OCI-M2 (cell line): ENCODE measurements around the gene RNF223.
"Not testable (repeated sequence)": the region's sequence is repeated elsewhere in the genome, so short reads cannot be mapped to it uniquely, and the experiment has no call there.

Experiments used
- DNase-seq: peaks from one replicate; lab custom pipeline; 2025; ENCODE audit not compliant: unreplicated experiment; lab: John Stamatoyannopoulos, UW

Gene RNF223

DNA sequence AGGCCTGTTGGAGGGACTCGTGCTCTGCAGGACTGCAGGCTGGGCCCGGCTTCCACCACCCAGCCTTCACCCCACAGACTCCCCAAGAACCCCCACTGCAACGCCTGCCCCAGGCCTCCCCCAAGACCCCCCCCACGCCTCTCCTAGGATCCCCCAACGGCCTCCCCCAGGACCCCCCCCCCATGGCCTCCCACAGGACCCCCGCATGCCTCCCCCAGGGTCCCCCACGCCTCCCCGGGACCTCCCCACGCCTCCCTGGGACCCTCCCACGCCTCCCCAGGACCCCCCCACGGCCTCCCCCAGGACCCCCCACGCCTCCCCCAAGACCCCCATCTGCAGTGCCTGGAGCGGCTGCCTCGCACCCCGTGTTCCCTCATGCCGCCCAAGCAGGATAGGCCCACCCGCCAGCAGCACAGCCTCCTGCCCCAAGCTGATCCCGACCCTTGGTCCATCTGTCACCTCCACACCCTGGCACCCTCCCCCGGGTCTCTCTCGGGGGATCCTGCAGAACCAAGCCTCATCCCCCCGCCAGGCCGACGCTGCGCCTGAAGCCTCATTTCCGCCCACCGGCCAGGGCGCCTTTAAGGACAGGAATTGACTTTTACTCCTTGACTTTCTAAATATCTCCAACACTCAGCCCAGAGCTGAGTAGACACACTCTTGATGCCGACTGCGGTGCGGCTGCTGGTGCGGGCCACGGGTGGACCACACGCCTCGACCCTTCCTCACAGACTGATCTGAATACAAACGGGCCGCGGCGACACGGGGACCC lies 14.1 kb upstream of the RNF223 start:
- DNase-seq: no peak

DNA sequence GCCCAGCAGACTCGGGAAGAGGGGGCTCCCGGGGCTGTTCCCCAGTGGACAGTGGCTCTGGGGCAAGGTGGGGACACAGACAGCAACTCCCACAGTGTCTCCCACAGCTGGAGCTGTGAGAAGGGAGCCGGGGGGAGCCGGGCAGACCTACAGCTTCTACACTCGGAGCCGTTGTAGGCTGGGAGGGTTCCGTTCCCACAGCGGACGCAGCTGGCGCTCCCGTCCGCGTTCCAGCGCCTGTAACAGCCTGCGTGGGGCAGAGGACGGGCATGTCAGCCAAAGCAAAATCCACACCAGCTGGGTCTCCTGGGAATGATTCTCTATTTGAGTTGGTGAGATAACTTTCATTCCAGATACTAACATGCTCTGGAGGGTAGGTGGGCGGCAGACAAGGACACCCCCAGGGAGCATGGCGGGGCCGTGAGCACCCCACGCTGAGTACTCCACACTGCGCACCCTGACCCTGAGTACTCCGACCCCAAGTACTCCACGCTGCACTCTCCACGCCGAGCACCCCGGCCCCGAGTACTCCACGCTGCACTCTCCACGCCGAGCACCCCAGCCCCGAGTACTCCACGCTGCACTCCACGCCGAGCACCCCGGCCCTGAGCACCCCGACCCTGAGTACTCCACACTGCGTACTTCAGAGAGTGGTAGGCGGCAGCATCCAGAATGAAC lies 13.4 kb upstream of the RNF223 start:
- no peak for DNase-seq

DNA sequence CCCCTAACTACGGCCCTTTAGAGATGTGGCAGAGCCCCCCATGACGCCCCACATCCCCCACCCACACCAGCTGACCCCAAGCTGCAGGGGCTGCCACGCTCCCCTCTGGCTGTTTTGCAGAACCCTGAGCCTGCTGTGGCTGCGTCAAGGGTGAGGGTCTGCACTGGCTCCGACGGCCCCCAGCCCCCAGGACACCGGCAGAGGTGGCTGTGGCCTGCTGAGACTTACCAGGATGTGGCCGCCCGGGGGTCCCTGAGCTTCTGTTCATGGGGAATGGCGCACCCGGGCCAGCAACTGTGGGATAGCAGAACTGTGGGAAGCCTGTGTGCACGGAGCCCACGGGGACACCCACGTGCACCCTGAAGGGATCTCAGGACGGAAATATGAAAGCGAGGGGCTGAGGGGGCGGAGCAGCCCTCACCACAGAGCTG lies 12.8 kb upstream of the RNF223 start:
- no peak for DNase-seq

DNA sequence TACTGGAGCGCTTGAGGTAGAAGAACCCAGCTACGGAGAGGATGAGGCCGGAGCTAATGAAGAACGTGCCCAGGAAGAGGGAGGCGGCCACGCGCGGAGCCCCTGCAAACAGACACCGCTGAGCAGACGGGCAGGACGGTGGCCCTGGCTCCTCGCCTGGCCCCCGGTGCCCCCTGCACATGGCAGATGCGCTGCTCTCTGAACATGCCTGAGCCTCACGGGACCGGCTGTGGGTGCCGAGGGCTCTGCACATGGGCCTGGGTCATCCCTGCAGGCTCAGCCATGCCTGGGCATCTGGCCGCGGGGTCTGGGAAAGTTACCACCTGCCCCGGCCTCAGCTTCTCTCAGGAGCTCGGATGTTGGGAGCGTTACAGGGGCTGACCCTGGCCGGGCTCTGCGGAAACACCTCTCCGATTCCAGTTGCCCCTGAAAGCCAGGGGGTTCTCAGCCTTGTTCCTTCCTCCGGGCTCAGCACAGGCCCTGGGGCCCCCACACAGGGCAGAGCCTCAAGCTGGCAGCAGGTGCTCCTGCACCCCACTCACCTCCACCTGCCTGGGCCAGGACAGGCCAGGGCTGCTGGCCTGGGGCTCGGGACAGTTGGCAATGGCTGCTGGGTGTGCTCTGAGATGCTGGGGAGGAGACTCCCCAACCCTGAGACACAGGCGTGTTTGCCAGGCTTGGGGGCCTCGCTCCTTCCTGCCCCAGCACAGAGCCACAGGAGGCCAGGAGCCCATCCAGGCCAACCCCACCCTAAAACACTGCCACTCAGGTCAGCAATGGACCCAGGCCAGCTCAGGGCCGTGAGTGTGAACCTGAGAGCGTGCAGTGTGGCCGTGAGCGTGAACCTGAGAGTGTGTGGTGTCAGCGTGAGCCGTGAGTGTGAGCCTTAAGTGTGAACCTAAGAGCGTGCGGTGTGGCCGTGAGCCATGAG lies 12.1 kb upstream of the RNF223 start:
- no peak for DNase-seq

DNA sequence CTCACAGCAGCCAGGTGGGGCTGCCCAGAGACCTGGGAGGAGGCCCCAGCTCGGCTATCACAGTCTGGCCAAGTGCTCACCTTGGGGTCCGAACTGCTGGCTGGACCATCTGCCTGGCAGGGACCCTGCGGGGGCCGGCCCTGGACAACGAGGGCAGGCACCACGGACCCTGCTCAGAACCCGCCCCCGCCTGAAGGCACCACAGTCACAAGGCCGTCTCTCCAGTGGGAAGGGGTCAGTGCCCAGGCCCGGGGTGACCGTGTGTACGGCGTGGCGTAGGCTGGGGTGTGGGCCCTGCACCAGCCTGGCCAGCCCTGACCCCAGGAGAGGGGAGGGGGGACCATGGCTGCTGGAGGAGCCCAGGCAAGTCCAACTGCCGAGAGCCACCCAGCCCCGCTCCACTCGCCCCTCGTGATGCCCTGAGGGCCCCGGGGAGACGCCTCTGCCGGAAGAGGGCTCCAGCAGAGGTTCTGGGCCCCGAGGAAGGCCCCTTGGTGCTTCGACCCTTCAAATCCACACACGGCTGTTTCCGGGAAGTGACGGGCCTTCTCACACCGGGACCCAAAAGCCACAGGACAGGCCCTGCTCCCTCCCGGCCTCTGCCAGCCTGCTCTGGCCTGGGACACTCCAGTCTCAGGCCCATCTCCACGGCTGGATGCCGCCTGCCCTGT lies 11.2 kb upstream of the RNF223 start:
- DNase-seq: no peak

DNA sequence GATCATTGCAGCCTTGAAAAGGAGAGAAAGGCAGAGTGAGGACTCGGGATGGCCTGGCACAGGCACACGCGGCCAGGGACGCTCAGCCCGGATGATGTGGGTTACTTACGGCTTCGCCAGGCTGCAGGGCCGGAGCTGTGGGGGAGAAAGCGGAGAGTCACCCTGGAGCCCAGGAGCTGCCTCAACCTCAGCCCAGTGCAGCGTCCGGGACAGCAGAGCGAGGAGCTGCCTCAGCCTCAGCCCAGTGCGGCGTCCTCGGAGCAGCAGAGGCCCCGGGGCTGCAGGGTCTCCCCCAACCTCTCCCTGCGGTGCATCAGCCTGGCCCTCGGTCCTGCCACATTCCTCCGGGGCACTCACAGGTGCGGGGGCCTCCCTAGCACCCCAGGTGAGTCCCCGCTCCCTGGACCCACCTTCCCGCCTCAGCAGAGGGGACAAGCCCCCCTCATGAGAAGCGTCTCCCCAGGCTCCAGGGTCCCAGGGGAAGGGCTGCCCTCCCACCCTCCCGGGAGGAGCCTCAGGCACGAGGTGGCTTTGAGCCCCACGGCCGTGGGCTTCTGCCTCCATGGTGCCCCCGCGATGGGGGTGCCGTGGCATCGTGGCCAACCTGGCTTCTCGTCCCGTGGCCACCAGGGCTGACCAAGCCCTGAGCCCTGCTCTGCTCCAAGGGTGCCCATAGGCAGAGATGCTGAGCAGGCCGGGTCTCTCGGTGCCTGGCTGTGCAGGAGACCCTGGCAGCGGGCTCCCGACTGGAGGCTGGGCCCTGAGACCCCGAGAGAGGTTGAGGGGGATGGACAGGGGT lies 10.5 kb upstream of the RNF223 start:
- no peak for DNase-seq

DNA sequence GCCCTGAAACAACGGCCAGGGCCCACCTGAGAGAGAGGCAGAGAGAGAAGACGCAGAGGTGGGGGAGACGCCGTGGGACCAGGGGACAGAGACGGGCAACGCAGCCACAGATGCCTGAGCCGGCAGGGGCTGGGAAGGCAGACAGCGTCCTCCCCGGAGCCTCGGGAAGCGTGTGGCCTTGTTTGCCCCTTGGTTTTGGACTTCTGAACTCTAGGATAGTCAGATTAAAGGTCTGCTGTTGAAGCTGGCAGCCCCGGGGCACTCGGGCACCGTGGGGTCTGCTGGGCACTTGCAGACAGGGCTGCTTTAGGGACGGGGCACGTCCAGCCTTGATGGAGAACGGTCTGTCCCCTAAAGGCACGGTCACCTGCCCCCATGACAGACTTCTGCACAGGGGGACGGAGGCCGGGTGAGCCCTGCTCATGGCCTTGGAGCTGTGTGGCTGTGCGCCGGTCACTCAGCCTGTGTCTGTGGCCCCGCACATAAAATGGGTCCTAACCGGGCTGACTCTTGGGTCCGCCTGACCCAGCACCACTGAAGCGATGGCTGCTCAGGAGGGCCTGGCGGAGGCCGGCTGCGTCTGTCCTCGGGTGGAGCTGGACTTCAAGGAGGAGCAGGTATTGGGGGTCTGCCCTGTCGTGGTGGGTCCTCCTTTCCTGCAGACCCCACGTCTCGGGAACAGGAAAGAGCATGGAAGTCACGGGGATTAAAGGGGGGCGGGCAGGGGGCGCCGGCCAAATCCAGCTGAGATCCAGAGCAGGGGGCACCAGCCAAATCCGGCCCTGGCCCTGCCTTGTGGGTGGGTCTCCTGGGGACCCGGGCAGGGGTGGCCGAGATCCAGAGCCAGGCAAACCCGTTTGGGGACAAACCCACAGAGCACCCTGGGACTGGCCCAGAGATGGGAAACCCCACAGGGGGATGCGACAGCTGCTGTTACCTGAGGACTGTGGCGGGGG lies 9.6 kb upstream of the RNF223 start:
- DNase-seq: no peak

DNA sequence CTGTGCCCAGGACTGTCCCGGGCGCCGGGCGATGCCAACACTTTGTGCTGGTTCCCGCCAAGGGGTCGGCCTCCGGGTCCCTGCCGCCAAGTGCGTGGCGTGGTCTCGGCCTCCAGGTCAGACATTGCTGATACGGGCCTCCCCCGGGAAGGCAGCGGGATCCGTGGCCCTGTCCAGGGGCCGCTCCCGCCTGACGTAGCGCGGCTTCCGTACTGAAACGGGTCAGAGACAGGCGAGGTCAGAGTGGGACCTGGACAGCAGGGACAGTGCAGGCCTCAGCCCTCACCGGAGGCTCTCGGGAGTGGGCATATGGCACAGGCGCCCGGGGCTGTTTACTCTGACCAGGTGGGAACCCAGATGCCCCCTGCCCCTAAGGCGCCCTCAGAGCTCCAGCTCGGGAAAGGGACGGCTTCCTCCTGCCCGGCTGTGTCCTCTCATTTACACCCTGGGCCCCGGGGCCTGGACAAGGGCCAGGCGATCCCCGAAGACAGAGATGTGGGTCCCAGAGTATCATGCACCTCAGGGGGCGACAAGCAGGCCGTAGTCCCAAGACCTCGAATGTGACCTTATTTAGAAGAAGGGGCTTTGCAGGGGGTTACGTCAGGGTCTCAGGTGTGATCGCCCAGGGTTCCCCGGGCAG lies 8.8 kb upstream of the RNF223 start:
- DNase-seq: no peak

DNA sequence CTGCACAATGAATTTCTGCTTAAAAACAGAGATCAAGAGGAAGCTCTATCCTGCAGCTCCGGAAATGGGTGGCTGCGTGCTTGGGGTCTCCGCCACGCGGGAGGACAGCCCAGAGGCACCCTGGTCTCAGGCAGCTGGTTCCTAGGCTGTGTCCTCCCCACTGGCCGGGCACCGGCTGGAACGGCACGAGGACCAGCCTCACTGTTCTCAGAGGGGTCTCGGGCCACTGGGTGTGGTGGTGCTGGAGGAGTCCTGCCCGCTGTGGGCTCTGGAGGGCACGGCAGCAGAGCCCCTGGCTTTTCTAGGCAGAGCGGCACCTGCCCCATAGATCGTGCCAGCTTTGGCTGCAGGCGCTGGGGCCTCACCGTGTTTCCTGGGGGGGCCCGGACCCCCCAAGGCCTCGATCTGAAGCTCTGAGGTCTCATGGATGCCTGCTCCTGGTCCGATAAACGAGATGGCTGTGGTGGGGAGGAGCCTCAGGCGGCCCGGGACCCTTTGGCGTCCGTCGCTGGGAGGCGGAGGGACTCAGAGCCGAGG lies 8.2 kb upstream of the RNF223 start:
- no peak for DNase-seq

DNA sequence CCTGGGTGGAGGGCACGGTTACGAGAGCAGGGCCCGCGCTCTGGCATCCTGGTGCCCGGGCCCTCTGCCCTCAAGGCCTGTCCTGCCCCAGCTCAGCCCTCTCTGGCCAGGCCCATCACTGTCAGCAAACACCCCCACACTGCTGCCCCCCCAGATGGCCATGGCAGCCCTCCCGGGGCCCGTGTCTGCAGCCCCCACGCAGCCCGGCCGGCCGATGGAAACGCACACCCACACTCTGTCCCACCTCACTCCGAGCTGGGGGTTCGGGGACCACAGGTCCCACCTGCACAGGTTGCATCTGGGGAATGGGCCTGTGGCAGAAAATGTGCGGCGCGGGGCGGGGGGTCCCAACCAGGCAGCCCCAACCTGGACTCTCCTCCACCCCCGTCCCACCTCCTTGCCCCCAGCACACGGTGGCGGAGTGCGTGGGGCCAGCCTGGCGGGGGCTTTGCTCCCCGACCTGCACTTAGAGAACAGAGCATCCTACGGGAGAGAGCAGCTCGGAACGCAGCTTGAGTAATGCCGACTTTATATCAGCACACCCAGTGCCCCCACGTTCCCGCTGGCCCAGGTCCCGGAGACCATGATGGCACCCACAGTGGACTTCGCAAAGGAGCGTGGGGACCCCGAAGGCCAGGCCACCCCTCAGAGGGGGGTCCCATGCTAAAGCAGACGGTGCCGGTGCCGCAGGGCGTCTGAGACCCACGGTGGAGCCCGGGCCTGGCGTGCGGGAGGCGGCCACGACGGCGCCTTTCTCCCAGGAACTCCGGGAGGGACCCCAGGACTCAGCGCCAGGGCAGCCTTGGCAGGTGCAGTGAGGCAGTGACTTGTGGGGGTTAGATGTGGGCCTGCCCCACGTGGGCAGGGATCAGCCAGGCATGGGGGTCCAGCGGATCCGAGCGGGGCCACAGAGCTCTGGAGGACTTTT lies 7.5 kb upstream of the RNF223 start:
- no peak for DNase-seq

DNA sequence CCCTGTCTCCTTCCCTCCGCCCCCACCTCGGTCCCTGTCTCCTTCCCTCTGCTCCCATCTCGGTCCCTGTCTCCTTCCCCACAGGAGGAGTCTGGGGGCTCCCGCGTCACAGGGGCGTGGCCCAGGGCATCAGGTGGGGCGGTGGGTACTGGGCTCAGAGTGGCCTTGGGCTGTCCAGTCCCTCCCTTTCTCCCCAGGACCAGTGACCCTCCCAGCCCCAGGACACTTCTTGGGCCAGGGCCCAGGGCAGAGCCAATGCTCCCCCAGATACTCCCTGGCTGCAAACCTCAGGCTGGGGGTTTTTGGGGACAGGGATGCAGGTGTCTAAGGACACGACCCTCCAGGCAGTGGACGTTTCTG lies 6.8 kb upstream of the RNF223 start:
- DNase-seq: no peak

DNA sequence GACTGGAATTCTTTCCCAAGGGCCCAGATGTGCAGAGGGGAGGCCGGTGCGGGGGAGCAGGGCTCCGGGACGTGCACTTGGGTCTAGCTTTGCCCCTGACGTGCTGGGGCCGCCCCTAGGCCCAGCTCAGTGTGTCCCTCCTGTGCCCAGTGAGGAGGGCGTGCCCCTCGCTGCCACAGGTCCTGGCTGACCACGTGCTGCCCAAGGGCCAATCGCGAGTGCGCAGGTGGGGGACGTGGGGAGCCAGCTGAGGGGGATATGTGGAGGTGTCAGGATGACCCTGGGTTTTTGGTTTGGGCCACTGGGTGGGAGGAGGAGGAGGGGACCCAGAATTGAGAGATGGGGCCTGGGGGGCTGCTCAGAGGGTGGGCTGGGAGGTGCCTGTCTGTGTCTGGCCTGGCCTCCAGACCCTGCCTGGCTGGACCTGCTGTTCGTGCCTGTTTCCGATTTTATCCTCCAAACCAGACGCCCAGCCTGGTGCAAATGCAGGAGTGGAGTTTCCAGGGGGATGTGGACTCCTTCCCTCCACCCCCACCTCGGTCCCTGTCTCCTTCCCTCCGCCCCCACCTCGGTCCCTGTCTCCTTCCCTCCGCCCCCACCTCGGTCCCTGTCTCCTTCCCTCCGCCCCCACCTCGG lies 6.1 kb upstream of the RNF223 start:
- no peak for DNase-seq

DNA sequence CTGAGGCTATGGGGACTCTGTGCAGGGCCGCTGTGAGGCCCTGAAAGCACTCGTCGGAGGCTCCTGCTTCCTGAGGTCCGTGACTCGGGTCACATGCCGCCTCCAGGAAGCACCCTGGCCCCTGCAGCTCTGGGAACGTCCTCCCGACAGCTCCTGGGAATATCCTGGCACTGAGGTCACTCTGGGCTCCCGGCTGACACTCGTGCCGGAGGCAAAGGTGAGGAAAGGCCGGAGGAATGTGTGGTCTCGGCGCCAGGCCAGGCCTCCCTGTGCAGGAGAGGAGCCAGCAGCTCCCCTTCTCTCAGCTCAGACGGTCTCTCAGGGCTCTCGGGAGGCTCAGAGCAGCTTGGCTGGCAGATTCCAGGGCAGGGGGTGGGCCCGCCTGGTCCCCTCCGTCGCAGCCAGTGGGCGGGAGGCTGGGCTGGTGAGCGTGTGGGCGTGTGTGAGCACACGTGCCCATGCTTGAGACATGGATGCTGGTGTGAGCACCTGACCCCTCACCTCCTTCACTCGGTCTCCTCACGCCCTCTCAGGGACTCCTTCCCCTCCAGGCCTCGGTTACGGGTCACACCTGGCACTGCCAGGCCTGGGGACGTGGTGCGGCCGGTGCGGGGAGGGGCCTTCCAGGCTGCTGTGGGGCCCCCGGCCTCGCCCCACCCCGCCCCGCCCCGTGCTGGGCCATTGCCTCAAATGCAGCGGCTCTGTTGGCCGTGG lies 5.5 kb upstream of the RNF223 start:
- no peak for DNase-seq

DNA sequence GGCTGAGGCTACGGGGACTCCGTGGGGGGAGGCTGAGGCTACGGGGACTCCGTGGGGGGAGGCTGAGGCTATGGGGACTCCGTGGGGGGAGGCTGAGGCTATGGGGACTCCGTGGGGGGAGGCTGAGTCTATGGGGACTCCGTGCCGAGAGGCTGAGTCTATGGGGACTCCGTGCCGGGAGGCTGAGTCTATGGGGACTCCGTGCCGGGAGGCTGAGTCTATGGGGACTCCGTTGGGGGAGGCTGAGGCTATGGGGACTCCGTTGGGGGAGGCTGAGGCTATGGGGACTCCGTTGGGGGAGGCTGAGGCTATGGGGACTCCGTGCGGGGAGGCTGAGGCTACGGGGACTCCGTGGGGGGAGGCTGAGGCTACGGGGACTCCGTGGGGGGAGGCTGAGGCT lies 3.3 kb upstream of the RNF223 start:
- DNase-seq: not testable (repeated sequence)

DNA sequence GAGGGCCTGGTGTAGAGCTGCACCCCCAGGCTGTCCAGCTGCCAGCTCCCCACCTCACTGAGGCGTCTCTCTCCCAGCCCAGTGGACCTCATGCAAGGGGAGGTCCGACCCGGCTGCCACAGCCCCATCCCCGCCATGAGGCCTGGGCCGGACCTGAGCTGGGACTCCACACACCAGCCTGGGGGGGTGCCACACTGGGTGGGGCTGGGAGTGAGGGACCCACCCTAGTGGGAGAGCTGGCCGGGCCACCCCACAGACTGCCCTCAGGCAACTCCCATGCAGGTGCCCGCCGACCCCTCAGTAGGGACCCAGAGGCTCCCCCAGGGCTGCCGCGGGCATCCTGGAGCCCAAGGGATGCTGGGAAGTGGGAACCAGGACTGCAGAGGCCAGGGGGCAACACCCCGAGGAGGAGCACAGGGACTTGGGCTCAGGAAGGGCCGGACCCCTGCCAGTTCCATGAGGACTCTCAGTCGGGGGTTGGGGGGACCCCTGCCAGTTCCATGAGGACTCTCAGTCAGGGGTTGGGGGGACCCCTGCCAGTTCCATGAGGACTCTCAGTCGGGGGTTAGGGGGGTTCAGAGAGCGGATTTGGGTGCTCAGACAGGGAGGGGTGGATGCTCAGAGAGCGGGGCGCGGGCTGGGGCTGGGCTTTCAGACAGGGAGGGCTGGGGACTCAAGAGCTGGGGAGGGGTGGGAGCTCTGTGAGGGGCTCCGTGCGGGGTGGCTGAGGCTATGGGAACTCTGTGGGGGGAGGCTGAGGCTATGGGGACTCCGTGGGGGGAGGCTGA lies 1.2 kb upstream of the RNF223 start:
- no peak for DNase-seq
